K562 (cell line): Measurements from ENCODE around the gene NPR1. TPM values are rescaled to one million over a fixed set of nuclear protein-coding genes. Genes with fewer than 3 reads are reported as not detected.

Source experiments
- CBX8 ChIP-seq: fragments of 200-600 bp; sonication (generic); IDR thresholded peaks from 2 replicates; pipeline ENCODE4 v1.6.1; 2012; ENCODE audit warnings: borderline replicate concordance, mixed run types, low read depth, mild to moderate bottlenecking, moderate library complexity, mixed read lengths, low read length, control low read depth, inconsistent platforms; ENCODE audit not compliant: poor library complexity, severe bottlenecking; ENCODE audit errors: extremely low read depth
- ELF1 ChIP-seq: fragments of 200-800 bp; sonication (Bioruptor generic); IDR thresholded peaks from 2 replicates; pipeline ENCODE4 v1.6.1; 2016; ENCODE audit warnings: missing genetic modification characterization, missing compliant biosample characterization
- GABPB2 ChIP-seq: fragments of 250-450 bp; sonication (Bioruptor Pico); conservative IDR thresholded peaks from 2 replicates; pipeline ENCODE4 v1.5.1; 2021; ENCODE audit warnings: mild to moderate bottlenecking
- HNRNPL ChIP-seq: fragments of 200-400 bp; formaldehyde crosslinking; IDR thresholded peaks from 2 replicates; pipeline ENCODE4 v1.6.1; 2017; ENCODE audit warnings: low read depth, mild to moderate bottlenecking, low read length
- KAT7 ChIP-seq: sonication (generic); formaldehyde crosslinking; IDR thresholded peaks from 2 replicates; pipeline ENCODE4 v1.8.0; 2022; ENCODE audit warnings: missing genetic modification reagents, mild to moderate bottlenecking, borderline replicate concordance
- NONO ChIP-seq, 2 experiments: fragments of 200-400 bp in 1 of 2; fragments of 450-650 bp in 1 of 2; formaldehyde crosslinking in 1 of 2; IDR thresholded peaks; 2 replicates each; pipeline ENCODE4 v1.6.1; 2017; ENCODE audit warnings: low read depth in 2 of 2, mild to moderate bottlenecking in 2 of 2, moderate library complexity in 2 of 2, low read length in 1 of 2
- SAP30 ChIP-seq: fragments of 200-600 bp; sonication (generic); IDR thresholded peaks from 2 replicates; pipeline ENCODE4 v1.6.1; 2012; ENCODE audit warnings: borderline replicate concordance, low read depth, mild to moderate bottlenecking, moderate library complexity, low read length, control low read depth, inconsistent platforms; ENCODE audit not compliant: insufficient read depth, poor library complexity, severe bottlenecking
- SPI1 ChIP-seq: IDR thresholded peaks from 2 replicates; pipeline ENCODE4 v1.6.1; 2011; ENCODE audit warnings: low read depth, low read length, control low read depth, borderline replicate concordance
- SRSF7 ChIP-seq: fragments of 200-400 bp; formaldehyde crosslinking; optimal IDR thresholded peaks from 2 replicates; pipeline ENCODE3; 2017; ENCODE audit warnings: mild to moderate bottlenecking, low read depth, low read length
- SUPT5H ChIP-seq: fragments of 450-650 bp; IDR thresholded peaks from 2 replicates; pipeline ENCODE4 v1.6.1; 2016
- THRAP3 ChIP-seq: fragments of 450-650 bp; IDR thresholded peaks from 2 replicates; pipeline ENCODE4 v1.6.1; 2016; ENCODE audit warnings: mild to moderate bottlenecking, inconsistent platforms, borderline replicate concordance
- ZNF134 ChIP-seq: fragments of 250-450 bp; sonication (Bioruptor Pico); conservative IDR thresholded peaks from 2 replicates; pipeline ENCODE4 v1.4.0; 2020
- ZNF347 ChIP-seq: fragments of 450-650 bp; formaldehyde crosslinking; IDR thresholded peaks from 2 replicates; pipeline ENCODE4 v1.4.0; 2020; ENCODE audit warnings: low read depth, mild to moderate bottlenecking, moderate library complexity
- ZNF766 ChIP-seq: fragments of 200-800 bp; sonication (Bioruptor generic); conservative IDR thresholded peaks from 2 replicates; pipeline ENCODE4 v1.6.1; 2016; ENCODE audit warnings: missing genetic modification characterization, missing compliant biosample characterization
- polyA plus RNA-seq, 8 experiments: library from polyadenylated mRNA; depleted of rRNA in 4 of 8; stranded (reverse) in 5 of 8; unstranded in 3 of 8; fragments of >200 nt; fragmentation: Nextera tagmentation in 2 of 8; fragmentation: Illumina TruSeq in 1 of 8; extraction: Ambion mirVana in 2 of 8; extraction: Trizol in 1 of 8; gene quantifications; 2 replicates each; pipeline versions ENCODE4 v1.2.1 to v1.2.3, GENCODE V29; 2011 to 2014; ENCODE audit warnings: inconsistent platforms in 1 of 8, missing spikeins in 1 of 8
- total RNA-seq, 7 experiments: library from RNA; depleted of rRNA in 6 of 7; stranded (reverse); fragments of >200 nt in 6 of 7; fragmentation: Illumina TruSeq in 2 of 7; extraction: Trizol in 2 of 7; gene quantifications; 2 replicates each; pipeline versions ENCODE4 v1.2.1 to v1.2.3, GENCODE V29; 2011 to 2021; ENCODE audit warnings: low replicate concordance in 1 of 7
- TF ChIP-seq, protein P1 (sequence below): fragments of 450-650 bp; IDR thresholded peaks from 2 replicates; pipeline ENCODE4 v1.7.1; 2018; ENCODE audit warnings: mild to moderate bottlenecking, low read depth; ENCODE audit not compliant: partially characterized antibody
- TF ChIP-seq, protein P2 (sequence below): sonication (generic); formaldehyde crosslinking; IDR thresholded peaks from 2 replicates; pipeline ENCODE4 v1.8.1; 2023; ENCODE audit warnings: mild to moderate bottlenecking, missing genetic modification reagents
- TF ChIP-seq, protein P3 (sequence below): fragments of 450-650 bp; formaldehyde crosslinking; IDR thresholded peaks from 2 replicates; pipeline ENCODE4 v1.4.0; 2020; ENCODE audit warnings: mild to moderate bottlenecking, moderate library complexity
- TF ChIP-seq, protein P4 (sequence below): fragments of 200-400 bp; formaldehyde crosslinking; IDR thresholded peaks from 2 replicates; pipeline ENCODE4 v1.6.1; 2017; ENCODE audit warnings: mild to moderate bottlenecking, low read depth, low read length, moderate library complexity

NPR1 gene
- total and polyA plus RNA-seq, 9 of the 15 experiments (the other 6 are each of a cell fraction or from before 2014, with no cell fraction given): 0.05 to 0.16 (median 0.06) TPM; not detected in 6

DNA sequence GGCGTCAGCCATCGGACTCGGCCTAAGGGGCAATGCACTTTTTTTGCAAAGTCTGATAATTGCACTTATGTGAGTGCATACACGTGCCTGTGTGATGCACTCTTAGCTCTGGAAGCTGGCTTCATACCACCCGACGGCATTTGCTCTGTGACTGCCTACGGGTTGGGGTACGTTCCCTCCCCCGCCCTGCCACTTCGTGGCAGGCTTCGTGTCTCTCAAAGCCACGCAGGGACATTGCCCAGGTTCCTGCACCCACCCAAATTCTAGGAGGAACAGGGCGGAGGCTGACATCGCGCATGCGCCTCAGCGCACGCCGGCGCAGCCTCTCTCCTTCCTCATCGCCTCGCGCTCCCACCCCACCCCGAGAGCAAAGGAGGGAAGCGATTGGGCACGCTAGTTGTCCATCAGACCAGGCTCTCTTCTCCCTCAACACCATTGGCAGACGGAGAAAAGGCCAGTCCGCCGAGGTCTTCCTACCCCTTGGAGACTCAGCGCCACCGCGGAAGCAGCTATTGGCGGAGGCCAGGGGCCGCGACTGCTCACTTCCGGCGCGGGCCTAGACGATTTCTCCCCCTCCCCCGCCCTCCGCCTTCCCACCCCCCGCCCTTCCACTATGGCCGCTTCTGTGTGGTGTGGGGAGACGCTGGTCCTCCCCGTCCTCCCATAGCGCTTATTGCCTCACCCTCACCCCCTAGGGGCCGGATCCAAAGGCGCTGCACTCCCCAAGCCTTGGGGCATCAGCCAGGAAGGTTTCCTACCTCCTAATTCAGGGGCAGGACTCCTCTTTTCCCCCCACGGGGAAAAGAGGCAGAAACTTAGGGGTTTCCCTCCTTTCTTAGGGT, 49.2 kb downstream of the NPR1 start, which contains the start of gene INTS3 (continued):
- TF ChIP-seq, protein P1, sequence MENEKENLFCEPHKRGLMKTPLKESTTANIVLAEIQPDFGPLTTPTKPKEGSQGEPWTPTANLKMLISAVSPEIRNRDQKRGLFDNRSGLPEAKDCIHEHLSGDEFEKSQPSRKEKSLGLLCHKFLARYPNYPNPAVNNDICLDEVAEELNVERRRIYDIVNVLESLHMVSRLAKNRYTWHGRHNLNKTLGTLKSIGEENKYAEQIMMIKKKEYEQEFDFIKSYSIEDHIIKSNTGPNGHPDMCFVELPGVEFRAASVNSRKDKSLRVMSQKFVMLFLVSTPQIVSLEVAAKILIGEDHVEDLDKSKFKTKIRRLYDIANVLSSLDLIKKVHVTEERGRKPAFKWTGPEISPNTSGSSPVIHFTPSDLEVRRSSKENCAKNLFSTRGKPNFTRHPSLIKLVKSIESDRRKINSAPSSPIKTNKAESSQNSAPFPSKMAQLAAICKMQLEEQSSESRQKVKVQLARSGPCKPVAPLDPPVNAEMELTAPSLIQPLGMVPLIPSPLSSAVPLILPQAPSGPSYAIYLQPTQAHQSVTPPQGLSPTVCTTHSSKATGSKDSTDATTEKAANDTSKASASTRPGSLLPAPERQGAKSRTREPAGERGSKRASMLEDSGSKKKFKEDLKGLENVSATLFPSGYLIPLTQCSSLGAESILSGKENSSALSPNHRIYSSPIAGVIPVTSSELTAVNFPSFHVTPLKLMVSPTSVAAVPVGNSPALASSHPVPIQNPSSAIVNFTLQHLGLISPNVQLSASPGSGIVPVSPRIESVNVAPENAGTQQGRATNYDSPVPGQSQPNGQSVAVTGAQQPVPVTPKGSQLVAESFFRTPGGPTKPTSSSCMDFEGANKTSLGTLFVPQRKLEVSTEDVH: no peak
- TF ChIP-seq, protein P2, sequence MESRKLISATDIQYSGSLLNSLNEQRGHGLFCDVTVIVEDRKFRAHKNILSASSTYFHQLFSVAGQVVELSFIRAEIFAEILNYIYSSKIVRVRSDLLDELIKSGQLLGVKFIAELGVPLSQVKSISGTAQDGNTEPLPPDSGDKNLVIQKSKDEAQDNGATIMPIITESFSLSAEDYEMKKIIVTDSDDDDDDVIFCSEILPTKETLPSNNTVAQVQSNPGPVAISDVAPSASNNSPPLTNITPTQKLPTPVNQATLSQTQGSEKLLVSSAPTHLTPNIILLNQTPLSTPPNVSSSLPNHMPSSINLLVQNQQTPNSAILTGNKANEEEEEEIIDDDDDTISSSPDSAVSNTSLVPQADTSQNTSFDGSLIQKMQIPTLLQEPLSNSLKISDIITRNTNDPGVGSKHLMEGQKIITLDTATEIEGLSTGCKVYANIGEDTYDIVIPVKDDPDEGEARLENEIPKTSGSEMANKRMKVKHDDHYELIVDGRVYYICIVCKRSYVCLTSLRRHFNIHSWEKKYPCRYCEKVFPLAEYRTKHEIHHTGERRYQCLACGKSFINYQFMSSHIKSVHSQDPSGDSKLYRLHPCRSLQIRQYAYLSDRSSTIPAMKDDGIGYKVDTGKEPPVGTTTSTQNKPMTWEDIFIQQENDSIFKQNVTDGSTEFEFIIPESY (CRISPR knock-in tag): peak; percentile 51; the same call in 1 of the 2 replicates
- TF ChIP-seq THRAP3: no peak
- no peak for TF ChIP-seq ZNF134 (CRISPR knock-in tag)
- no peak for TF ChIP-seq GABPB2 (CRISPR knock-in tag)
- TF ChIP-seq, protein P3, sequence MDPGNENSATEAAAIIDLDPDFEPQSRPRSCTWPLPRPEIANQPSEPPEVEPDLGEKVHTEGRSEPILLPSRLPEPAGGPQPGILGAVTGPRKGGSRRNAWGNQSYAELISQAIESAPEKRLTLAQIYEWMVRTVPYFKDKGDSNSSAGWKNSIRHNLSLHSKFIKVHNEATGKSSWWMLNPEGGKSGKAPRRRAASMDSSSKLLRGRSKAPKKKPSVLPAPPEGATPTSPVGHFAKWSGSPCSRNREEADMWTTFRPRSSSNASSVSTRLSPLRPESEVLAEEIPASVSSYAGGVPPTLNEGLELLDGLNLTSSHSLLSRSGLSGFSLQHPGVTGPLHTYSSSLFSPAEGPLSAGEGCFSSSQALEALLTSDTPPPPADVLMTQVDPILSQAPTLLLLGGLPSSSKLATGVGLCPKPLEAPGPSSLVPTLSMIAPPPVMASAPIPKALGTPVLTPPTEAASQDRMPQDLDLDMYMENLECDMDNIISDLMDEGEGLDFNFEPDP (CRISPR knock-in tag): no peak
- TF ChIP-seq, protein P4, sequence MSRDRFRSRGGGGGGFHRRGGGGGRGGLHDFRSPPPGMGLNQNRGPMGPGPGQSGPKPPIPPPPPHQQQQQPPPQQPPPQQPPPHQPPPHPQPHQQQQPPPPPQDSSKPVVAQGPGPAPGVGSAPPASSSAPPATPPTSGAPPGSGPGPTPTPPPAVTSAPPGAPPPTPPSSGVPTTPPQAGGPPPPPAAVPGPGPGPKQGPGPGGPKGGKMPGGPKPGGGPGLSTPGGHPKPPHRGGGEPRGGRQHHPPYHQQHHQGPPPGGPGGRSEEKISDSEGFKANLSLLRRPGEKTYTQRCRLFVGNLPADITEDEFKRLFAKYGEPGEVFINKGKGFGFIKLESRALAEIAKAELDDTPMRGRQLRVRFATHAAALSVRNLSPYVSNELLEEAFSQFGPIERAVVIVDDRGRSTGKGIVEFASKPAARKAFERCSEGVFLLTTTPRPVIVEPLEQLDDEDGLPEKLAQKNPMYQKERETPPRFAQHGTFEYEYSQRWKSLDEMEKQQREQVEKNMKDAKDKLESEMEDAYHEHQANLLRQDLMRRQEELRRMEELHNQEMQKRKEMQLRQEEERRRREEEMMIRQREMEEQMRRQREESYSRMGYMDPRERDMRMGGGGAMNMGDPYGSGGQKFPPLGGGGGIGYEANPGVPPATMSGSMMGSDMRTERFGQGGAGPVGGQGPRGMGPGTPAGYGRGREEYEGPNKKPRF: no peak
- TF ChIP-seq HNRNPL: no peak
- no peak for TF ChIP-seq SAP30
- peak; percentile 70 for TF ChIP-seq SUPT5H
- no peak; the same call in 1 of the 2 replicates for TF ChIP-seq ZNF766 (CRISPR knock-in tag)
- no peak for TF ChIP-seq NONO (IDR thresholded peaks at IDR 0.05; ENCODE audit: low read depth in 2 of 2, low read length in 1 of 2)
- TF ChIP-seq SPI1: no peak
- TF ChIP-seq KAT7 (CRISPR knock-in tag): 0 out of 2 replicates have a peak, but pooled peaks have one; percentile 27
- TF ChIP-seq CBX8: no peak
- peak; percentile 91 for TF ChIP-seq ELF1 (tag)
- no peak for TF ChIP-seq SRSF7
- TF ChIP-seq ZNF347 (CRISPR knock-in tag): no peak
